SK-N-SH (cell line): ENCODE data around the gene HMGB1. TPM values are rescaled to one million over a fixed set of nuclear protein-coding genes. Genes with fewer than 3 reads are reported as not detected.

Experiments used
- CTCF ChIA-PET: fragments of 300-600, 350-600 bp; formaldehyde crosslinking; extraction: SDS; loops from one replicate; lab custom pipeline; 2021; lab: Yijun Ruan, JAX
- POLR2A ChIA-PET: fragments of 350-600 bp; sonication (Branson Sonifier 250); formaldehyde crosslinking; extraction: SDS; loops from one replicate; lab custom pipeline; 2020; ENCODE audit warnings: antibody characterized with exemption, inconsistent platforms; lab: Yijun Ruan, JAX
- DNase-seq: peaks from one replicate; pipeline ENCODE4 v3.0.0; 2012
- H2AFZ ChIP-seq: fragments of 200-600 bp; sonication (generic); 2 replicates; pipeline ENCODE4 v1.8.1; 2016; ENCODE audit warnings: antibody characterized with exemption, mild to moderate bottlenecking, low read depth
- H3F3A ChIP-seq: fragments of 200-600 bp; sonication (generic); replicated peaks from 2 replicates; pipeline ENCODE3; 2016; ENCODE audit warnings: antibody characterized with exemption, mild to moderate bottlenecking; ENCODE audit not compliant: insufficient read depth
- H3K27ac ChIP-seq, 2 experiments: fragments of 200-500 bp in 1 of 2; fragments of 200-600 bp in 1 of 2; sonication (Bioruptor generic) in 1 of 2; sonication (generic), shearing (Covaris generic) in 1 of 2; 2 replicates each; pipeline versions ENCODE4 v1.5.1 to v1.6.1; 2014 to 2016; ENCODE audit warnings: low read depth in 2 of 2, inconsistent platforms in 1 of 2, low read length in 1 of 2, mild to moderate bottlenecking in 1 of 2, mixed read lengths in 1 of 2
- H3K27me3 ChIP-seq: fragments of 200-600 bp; sonication (generic), shearing (Covaris generic); 2 replicates; pipeline ENCODE4 v1.6.1; 2016; ENCODE audit warnings: mixed run types; ENCODE audit not compliant: insufficient read depth
- H3K36me3 ChIP-seq, 2 experiments: fragments of 200-500 bp in 1 of 2; fragments of 200-600 bp in 1 of 2; sonication (Bioruptor generic) in 1 of 2; sonication (generic) in 1 of 2; replicated peaks in 1 of 2; 2 replicates each; pipeline versions ENCODE3 to v1.5.1; 2014 to 2016; ENCODE audit warnings: low read length in 1 of 2, mild to moderate bottlenecking in 1 of 2; ENCODE audit not compliant: insufficient read depth in 2 of 2, control insufficient read depth in 1 of 2
- H3K4me1 ChIP-seq, 2 experiments: fragments of 200-500 bp in 1 of 2; fragments of 200-600 bp in 1 of 2; sonication (Bioruptor generic) in 1 of 2; sonication (generic), shearing (Covaris generic) in 1 of 2; 2 replicates each; pipeline versions ENCODE4 v1.5.1 to v1.6.1; 2014 to 2016; ENCODE audit warnings: low read depth in 1 of 2, low read length in 1 of 2, mixed run types in 1 of 2; ENCODE audit not compliant: insufficient read depth in 2 of 2, control insufficient read depth in 1 of 2
- H3K4me2 ChIP-seq: fragments of 200-600 bp; sonication (generic), shearing (Covaris generic); 2 replicates; pipeline ENCODE4 v1.6.1; 2017; ENCODE audit warnings: mixed run types
- H3K4me3 ChIP-seq, 2 experiments: fragments of 200-500 bp in 1 of 2; fragments of 200-600 bp in 1 of 2; sonication (Bioruptor generic) in 1 of 2; sonication (generic), shearing (Covaris generic) in 1 of 2; 2 replicates each; pipeline versions ENCODE4 v1.5.1 to v1.8.1; 2014 to 2016; ENCODE audit warnings: low read depth in 2 of 2, inconsistent platforms in 1 of 2, low read length in 1 of 2, mild to moderate bottlenecking in 1 of 2, mixed read lengths in 1 of 2, moderate library complexity in 1 of 2
- H3K79me2 ChIP-seq: fragments of 200-600 bp; sonication (generic); 2 replicates; pipeline ENCODE4 v1.8.1; 2017; ENCODE audit warnings: mild to moderate bottlenecking; ENCODE audit not compliant: insufficient read depth
- H3K9ac ChIP-seq: fragments of 200-600 bp; sonication (generic); 2 replicates; pipeline ENCODE4 v1.6.1; 2017; ENCODE audit warnings: mixed run types
- H3K9me2 ChIP-seq: fragments of 200-600 bp; sonication (generic); 2 replicates; pipeline ENCODE4 v1.6.1; 2017; ENCODE audit warnings: mixed run types
- H3K9me3 ChIP-seq: fragments of 200-600 bp; sonication (generic); 2 replicates; pipeline ENCODE4 v1.6.1; 2017; ENCODE audit warnings: mixed run types, mild to moderate bottlenecking, moderate library complexity
- H4K20me1 ChIP-seq: fragments of 200-600 bp; sonication (generic); 2 replicates; pipeline ENCODE4 v1.6.1; 2017; ENCODE audit warnings: mild to moderate bottlenecking, mixed run types; ENCODE audit not compliant: insufficient read depth
- CHD2 ChIP-seq: fragments of 150-350 bp; IDR thresholded peaks from 2 replicates; pipeline ENCODE4 v1.6.1; 2018; ENCODE audit warnings: low read length; ENCODE audit not compliant: partially characterized antibody
- ELF1 ChIP-seq: IDR thresholded peaks from 2 replicates; pipeline ENCODE4 v1.4.0; 2012
- EZH2phosphoT487 ChIP-seq: fragments of 200-600 bp; sonication (generic); IDR thresholded peaks from 2 replicates; pipeline ENCODE4 v1.6.1; 2017; ENCODE audit warnings: low read depth, mixed run types, mild to moderate bottlenecking, antibody characterized with exemption, moderate library complexity, borderline replicate concordance
- FOXM1 ChIP-seq: IDR thresholded peaks from 2 replicates; pipeline ENCODE4 v1.4.0; 2012; ENCODE audit warnings: low read depth, mild to moderate bottlenecking
- JUND ChIP-seq: IDR thresholded peaks from 2 replicates; pipeline ENCODE4 v1.4.0; 2012
- MEF2A ChIP-seq: IDR thresholded peaks from 2 replicates; pipeline ENCODE4 v1.4.0; 2012; ENCODE audit warnings: low read depth, borderline replicate concordance
- RFX5 ChIP-seq: IDR thresholded peaks from 2 replicates; pipeline ENCODE4 v1.6.1; 2012; ENCODE audit warnings: mild to moderate bottlenecking, improper control_type of control experiment, low read length
- SMC3 ChIP-seq: IDR thresholded peaks from 2 replicates; pipeline ENCODE4 v1.6.1; 2012; ENCODE audit warnings: low read depth, low read length, improper control_type of control experiment
- TAF1 ChIP-seq: IDR thresholded peaks from 2 replicates; pipeline ENCODE4 v1.6.1; 2012; ENCODE audit warnings: low read depth, mild to moderate bottlenecking, low read length, moderate library complexity, borderline replicate concordance
- TCF12 ChIP-seq: IDR thresholded peaks from 2 replicates; pipeline ENCODE4 v1.4.0; 2012
- YY1 ChIP-seq: IDR thresholded peaks from 2 replicates; pipeline ENCODE4 v1.4.0; 2012; ENCODE audit warnings: low read depth, mild to moderate bottlenecking
- WGBS: methylation state at CpG from one replicate; pipeline ENCODE4 v1.1.6; 2017; ENCODE audit warnings: low lambda C conversion rate; 5-methylcytosine and 5-hydroxymethylcytosine counted together
- polyA plus RNA-seq, 3 experiments: library from polyadenylated mRNA; depleted of rRNA; stranded (reverse); fragments of >200 nt; gene quantifications; 2 replicates each; pipeline ENCODE4 v1.2.3, GENCODE V29; 2012
- TF ChIP-seq, protein P1 (sequence below): IDR thresholded peaks from 2 replicates; pipeline ENCODE4; 2012
- TF ChIP-seq, protein P2 (sequence below): IDR thresholded peaks from 2 replicates; pipeline ENCODE4 v1.4.0; 2012; ENCODE audit warnings: low read depth

HMGB1 gene
- polyA plus RNA-seq, 1 of the 3 experiments (the other 2 are of a cell fraction): 166 TPM

DNA sequence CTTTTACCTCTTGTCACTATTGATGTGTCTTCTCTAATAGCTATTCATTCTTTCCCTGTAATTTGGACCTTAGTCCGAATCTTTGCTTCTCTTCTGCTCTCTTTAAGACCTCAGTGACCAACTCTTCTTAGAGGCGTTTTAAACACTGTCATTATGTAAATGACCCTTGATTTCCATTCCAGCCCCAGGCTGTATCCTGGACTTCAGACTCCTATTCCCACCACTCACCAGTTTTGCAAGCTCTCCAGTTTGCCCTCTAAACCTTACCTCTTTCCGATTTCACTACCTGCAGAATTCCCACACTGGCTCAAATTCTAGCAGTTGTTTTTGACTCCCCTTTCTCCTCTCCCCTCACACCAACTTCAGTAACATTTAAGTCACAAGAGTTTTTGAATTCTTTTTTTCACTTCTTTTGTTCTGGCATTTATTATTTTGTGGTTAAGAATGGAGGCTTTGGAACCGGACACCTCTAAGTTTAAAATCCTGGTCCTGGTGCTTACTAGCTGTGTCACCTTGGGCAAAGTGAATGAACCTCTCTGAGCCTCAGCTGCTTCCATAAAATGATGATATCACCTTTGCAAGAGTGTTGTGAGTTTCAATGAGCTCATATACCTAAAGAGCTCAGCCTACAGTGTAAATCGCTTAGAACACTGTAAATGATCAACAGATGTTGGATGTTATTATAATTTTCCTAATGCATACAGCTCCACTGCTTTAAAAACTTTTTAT, 13.6 kb upstream of the HMGB1 start:
- 77% methylated on average over 5 of the region's 5 CpGs for WGBS

DNA sequence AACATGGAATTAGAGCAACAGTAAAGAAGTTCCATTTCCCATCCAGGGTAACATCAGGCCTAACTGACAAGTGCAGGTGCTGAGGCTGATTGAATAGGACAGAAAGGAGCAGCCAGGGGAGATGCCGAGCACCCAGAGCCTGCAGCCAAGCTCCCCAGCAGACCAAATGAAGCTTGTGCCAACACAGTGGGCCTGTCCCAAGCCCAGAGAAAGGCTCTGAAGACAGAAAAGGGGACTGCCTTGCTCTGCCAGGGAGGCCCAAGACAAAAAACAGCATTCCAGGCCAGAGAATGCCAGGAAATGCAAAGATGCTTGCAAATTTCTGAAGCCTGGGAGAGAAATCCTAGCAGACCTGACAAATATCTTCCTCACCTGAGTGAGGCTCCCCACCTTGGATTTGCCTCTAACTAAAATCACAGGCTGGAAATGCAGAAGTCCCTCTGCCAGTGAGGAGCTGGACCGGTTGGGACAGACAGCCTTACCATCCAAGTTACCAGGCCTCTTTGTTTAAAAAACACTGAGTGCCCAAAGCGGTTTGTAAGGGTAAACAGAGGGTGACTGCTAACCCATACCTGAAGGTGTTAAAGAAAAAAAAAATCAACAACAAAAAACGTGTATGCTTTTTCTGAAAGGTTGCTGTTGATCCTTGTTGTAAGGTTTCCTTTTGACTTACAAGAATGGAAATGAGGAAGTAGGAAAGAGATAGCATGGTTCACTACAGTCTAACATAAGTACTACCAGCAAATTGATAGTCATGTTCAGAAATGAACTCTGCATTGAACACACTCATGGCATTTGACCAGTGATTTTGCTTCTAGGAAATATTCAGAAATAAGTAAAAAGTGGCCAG, 11.8 kb upstream of the HMGB1 start:
- no peaks in the 10 kb centered on the region for H4K20me1 ChIP-seq
- ChIA-PET CTCF (interaction anchor here (0.6 kb wide), 1 partner anchor 363 kb away, joined by 3 read pairs; no protein-coding TSS in a partner anchor), POLR2A (no interaction called here)
- no peak overlapping the region for H3K4me3 ChIP-seq
- H3F3A ChIP-seq: no peaks in the 10 kb centered on the region
- no peaks in the 10 kb centered on the region for H3K79me2 ChIP-seq
- no peak overlapping the region for H2AFZ ChIP-seq
- H3K9me2 ChIP-seq: no peaks in the 10 kb centered on the region
- no peaks in the 10 kb centered on the region for H3K36me3 ChIP-seq
- H3K4me2 ChIP-seq: no peak overlapping the region
- no peak for DNase-seq
- no peaks in the 10 kb centered on the region for H3K9me3 ChIP-seq
- no peak overlapping the region for H3K9ac ChIP-seq
- no peaks in the 10 kb centered on the region for H3K27me3 ChIP-seq
- no peaks in the 10 kb centered on the region for H3K4me1 ChIP-seq
- H3K27ac ChIP-seq: no peak overlapping the region
- WGBS: 76% methylated on average over 4 of the region's 4 CpGs
- TF ChIP-seq FOXM1 (no peak), TCF12 (no peak), JUND (no peak), YY1 (no peak)
- TF ChIP-seq, protein P1, sequence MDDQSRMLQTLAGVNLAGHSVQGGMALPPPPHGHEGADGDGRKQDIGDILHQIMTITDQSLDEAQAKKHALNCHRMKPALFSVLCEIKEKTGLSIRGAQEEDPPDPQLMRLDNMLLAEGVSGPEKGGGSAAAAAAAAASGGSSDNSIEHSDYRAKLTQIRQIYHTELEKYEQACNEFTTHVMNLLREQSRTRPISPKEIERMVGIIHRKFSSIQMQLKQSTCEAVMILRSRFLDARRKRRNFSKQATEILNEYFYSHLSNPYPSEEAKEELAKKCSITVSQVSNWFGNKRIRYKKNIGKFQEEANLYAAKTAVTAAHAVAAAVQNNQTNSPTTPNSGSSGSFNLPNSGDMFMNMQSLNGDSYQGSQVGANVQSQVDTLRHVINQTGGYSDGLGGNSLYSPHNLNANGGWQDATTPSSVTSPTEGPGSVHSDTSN: no peak

More for the DNA sequence above, 13.6 kb upstream of the HMGB1 start:
- Histone ChIP-seq H3K9me3 (no peaks in the 10 kb centered on the region), H3K9me2 (no peaks in the 10 kb centered on the region), H2AFZ (no peak overlapping the region), H3F3A (no peaks in the 10 kb centered on the region), H3K27me3 (no peaks in the 10 kb centered on the region), H3K79me2 (no peaks in the 10 kb centered on the region), H3K4me2 (no peak overlapping the region), H3K4me1 (no peaks in the 10 kb centered on the region), H4K20me1 (no peaks in the 10 kb centered on the region), H3K36me3 (no peaks in the 10 kb centered on the region), H3K27ac (no peak overlapping the region), H3K4me3 (no peak overlapping the region), H3K9ac (no peak overlapping the region)
- TF ChIP-seq SMC3 (no peak), TAF1 (no peak), YY1 (no peak), MEF2A (no peak), ELF1 (no peak), FOXM1 (no peak), JUND (no peak), CHD2 (no peak), EZH2phosphoT487 (no peak), RFX5 (no peak)
- TF ChIP-seq, protein P2, sequence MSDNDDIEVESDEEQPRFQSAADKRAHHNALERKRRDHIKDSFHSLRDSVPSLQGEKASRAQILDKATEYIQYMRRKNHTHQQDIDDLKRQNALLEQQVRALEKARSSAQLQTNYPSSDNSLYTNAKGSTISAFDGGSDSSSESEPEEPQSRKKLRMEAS: no peak
- ChIA-PET CTCF (no interaction called here), POLR2A (no interaction called here)
- DNase-seq: no peak
